ENCODE measurements around the gene WWC1. TPM values are rescaled to one million over a fixed set of nuclear protein-coding genes. Genes with fewer than 3 reads are reported as not detected.

WWC1 gene
- total RNA-seq, 1 experiment from 2014 or later = 52.6 TPM

GRCh38 chr5:168368854-168369253 is 77.4 kb downstream of the WWC1 start:
- no peaks in the 10 kb centered on the region for H3K36me3 ChIP-seq (ENCODE audit: control insufficient read depth in 1 of 2, insufficient read depth in 2 of 2, low read length in 2 of 2)
- intact Hi-C loops (cut with micrococcal nuclease) = no loop called here
- CTCF ChIA-PET = no interaction called here
- H3K79me2 ChIP-seq (ENCODE audit: insufficient read depth, low read length) = peaks cover 81% of the 10 kb centered on the region
- TF ChIP-seq ZFX (IDR thresholded peaks at IDR 0.05) = no peak
- POLR2A ChIA-PET = no interaction called here
- no peaks in the 10 kb centered on the region for H3K9me2 ChIP-seq (ENCODE audit: insufficient read depth)
- H3K4me1 ChIP-seq (ENCODE audit: control insufficient read depth in 1 of 2, insufficient read depth in 2 of 2, low read length in 2 of 2) = peaks cover 21 to 27% of the 10 kb centered on the region in 2 experiments
- H3K27me3 ChIP-seq (ENCODE audit: insufficient read depth, low read length) = no peaks in the 10 kb centered on the region
- DNase-seq (ENCODE audit: low read depth, low spot score) = no peak
- no peaks in the 10 kb centered on the region for H3K9me3 ChIP-seq (ENCODE audit: control insufficient read depth in 1 of 2, insufficient read depth in 1 of 2, low read depth in 1 of 2, low read length in 2 of 2)
- RAD21 ChIA-PET (ENCODE audit: low non-redundant PET in 1 of 2, low total read pairs in 2 of 2, uncharacterized antibody in 2 of 2, unreplicated experiment in 2 of 2) = no interaction called here
- H3K27ac ChIP-seq (ENCODE audit: low read depth, low read length) = no peak overlapping the region
- ATAC-seq = no peak
- no TSS peak for BruUV-seq (replicated peaks)
- H3K4me2 ChIP-seq (ENCODE audit: low read length) = no peak overlapping the region
- no peak overlapping the region for H3K4me3 ChIP-seq (replicated peaks in 1 of 2; ENCODE audit: low read depth in 1 of 2, low read length in 2 of 2)
- H2AFZ ChIP-seq (ENCODE audit: low read depth, low read length, poor library complexity, severe bottlenecking) = no peak overlapping the region
- peaks cover 5% of the 10 kb centered on the region; the same call in 1 of the 2 replicates for H4K20me1 ChIP-seq (ENCODE audit: insufficient read depth)
- no peak overlapping the region for H3K9ac ChIP-seq (ENCODE audit: low read length)

GRCh38 chr5:168370831-168371230 is 79.4 kb downstream of the WWC1 start:
- DNase-seq (ENCODE audit: low read depth, low spot score) = no peak
- Histone ChIP-seq H4K20me1 (ENCODE audit: insufficient read depth) (no peaks in the 10 kb centered on the region), H3K27me3 (ENCODE audit: insufficient read depth, low read length) (no peaks in the 10 kb centered on the region), H2AFZ (ENCODE audit: low read depth, low read length, poor library complexity, severe bottlenecking) (no peak overlapping the region), H3K9me2 (ENCODE audit: insufficient read depth) (no peaks in the 10 kb centered on the region), H3K27ac (ENCODE audit: low read depth, low read length) (no peak overlapping the region), H3K9ac (ENCODE audit: low read length) (no peak overlapping the region), H3K79me2 (ENCODE audit: insufficient read depth, low read length) (peaks cover 71% of the 10 kb centered on the region), H3K4me3 (replicated peaks in 1 of 2; ENCODE audit: low read depth in 1 of 2, low read length in 2 of 2) (no peak overlapping the region), H3K4me1 (ENCODE audit: control insufficient read depth in 1 of 2, insufficient read depth in 2 of 2, low read length in 2 of 2) (peaks cover 5 to 7% of the 10 kb centered on the region in 2 experiments), H3K36me3 (ENCODE audit: control insufficient read depth in 1 of 2, insufficient read depth in 2 of 2, low read length in 2 of 2) (no peaks in the 10 kb centered on the region), H3K4me2 (ENCODE audit: low read length) (no peak overlapping the region), H3K9me3 (ENCODE audit: control insufficient read depth in 1 of 2, insufficient read depth in 1 of 2, low read depth in 1 of 2, low read length in 2 of 2) (no peaks in the 10 kb centered on the region)
- no TSS peak for BruUV-seq (replicated peaks)
- ChIA-PET CTCF (no interaction called here), RAD21 (ENCODE audit: low non-redundant PET in 1 of 2, low total read pairs in 2 of 2, uncharacterized antibody in 2 of 2, unreplicated experiment in 2 of 2) (no interaction called here), POLR2A (no interaction called here)
- ATAC-seq = no peak
- intact Hi-C loops (cut with micrococcal nuclease) = no loop called here
- TF ChIP-seq SIN3A (IDR thresholded peaks at IDR 0.05; ENCODE audit: low read depth) = no peak
- TF ChIP-seq TCF7L2 (IDR thresholded peaks at IDR 0.05; ENCODE audit: borderline replicate concordance, extremely low read depth, insufficient read depth, insufficient read length) = no peak
- TF ChIP-seq REST (IDR thresholded peaks at IDR 0.05; ENCODE audit: low read depth) = no peak
- no peak for TF ChIP-seq CTCF (IDR thresholded peaks at IDR 0.05 in 2 of 3, conservative IDR thresholded peaks at IDR 0.05 in 1 of 3; ENCODE audit: borderline replicate concordance in 1 of 3, insufficient read depth in 1 of 3, low read depth in 2 of 3, low read length in 2 of 3)
- TF ChIP-seq ZBTB33 (IDR thresholded peaks at IDR 0.05; ENCODE audit: extremely low read depth, insufficient replicate concordance, low read length) = no peak
- no peak for TF ChIP-seq POLR2A (IDR thresholded peaks at IDR 0.05; ENCODE audit: borderline replicate concordance, extremely low read depth, insufficient read depth, insufficient read length)
- TF ChIP-seq CEBPB (IDR thresholded peaks at IDR 0.05; ENCODE audit: low read depth) = no peak
- TF ChIP-seq MAX (IDR thresholded peaks at IDR 0.05) = no peak
- TF ChIP-seq SRF (IDR thresholded peaks at IDR 0.05; ENCODE audit: low read depth) = no peak
- no peak for TF ChIP-seq ZNF274 (IDR thresholded peaks at IDR 0.05; ENCODE audit: low read depth, low read length)
- TF ChIP-seq ATF3 (IDR thresholded peaks at IDR 0.05) = no peak
- no peak for TF ChIP-seq CBX3 (IDR thresholded peaks at IDR 0.05; ENCODE audit: low read depth)
